Fibroblast of lung (primary cell): Measurements from ENCODE around the gene MFSD11.

Experiments used
- EZH2 ChIP-seq: IDR thresholded peaks from 2 replicates; pipeline ENCODE4 v1.5.1; 2012; ENCODE audit warnings: low read length, control low read depth, mild to moderate bottlenecking; ENCODE audit errors: missing control alignments
- TF ChIP-seq, protein P1 (sequence below), 2 donors: IDR thresholded peaks in 1 of 2; conservative IDR thresholded peaks in 1 of 2; 1 replicate in 1 of 2; 2 replicates in 1 of 2; pipeline ENCODE4 v1.5.1; 2011 to 2012; ENCODE audit warnings: low read length in 2 of 2, control low read depth in 1 of 2, inconsistent platforms in 1 of 2, low read depth in 1 of 2, mild to moderate bottlenecking in 1 of 2

- TF ChIP-seq, protein P1, sequence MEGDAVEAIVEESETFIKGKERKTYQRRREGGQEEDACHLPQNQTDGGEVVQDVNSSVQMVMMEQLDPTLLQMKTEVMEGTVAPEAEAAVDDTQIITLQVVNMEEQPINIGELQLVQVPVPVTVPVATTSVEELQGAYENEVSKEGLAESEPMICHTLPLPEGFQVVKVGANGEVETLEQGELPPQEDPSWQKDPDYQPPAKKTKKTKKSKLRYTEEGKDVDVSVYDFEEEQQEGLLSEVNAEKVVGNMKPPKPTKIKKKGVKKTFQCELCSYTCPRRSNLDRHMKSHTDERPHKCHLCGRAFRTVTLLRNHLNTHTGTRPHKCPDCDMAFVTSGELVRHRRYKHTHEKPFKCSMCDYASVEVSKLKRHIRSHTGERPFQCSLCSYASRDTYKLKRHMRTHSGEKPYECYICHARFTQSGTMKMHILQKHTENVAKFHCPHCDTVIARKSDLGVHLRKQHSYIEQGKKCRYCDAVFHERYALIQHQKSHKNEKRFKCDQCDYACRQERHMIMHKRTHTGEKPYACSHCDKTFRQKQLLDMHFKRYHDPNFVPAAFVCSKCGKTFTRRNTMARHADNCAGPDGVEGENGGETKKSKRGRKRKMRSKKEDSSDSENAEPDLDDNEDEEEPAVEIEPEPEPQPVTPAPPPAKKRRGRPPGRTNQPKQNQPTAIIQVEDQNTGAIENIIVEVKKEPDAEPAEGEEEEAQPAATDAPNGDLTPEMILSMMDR (conservative IDR thresholded peaks at IDR 0.05 in 1 of 2, IDR thresholded peaks at IDR 0.05 in 1 of 2; ENCODE audit: low read depth in 1 of 2, low read length in 2 of 2): no peak
- TF ChIP-seq EZH2: no peak
Measured at GRCh38 chr17:76792348-76792747, 54.4 kb downstream of the MFSD11 start.
